Measurements from ENCODE around the gene DBP. TPM values are rescaled to one million over a fixed set of nuclear protein-coding genes. Genes with fewer than 3 reads are reported as not detected.

DBP gene
- total RNA-seq, 4 donors from 2014 or later: 0.33 to 18.6 (median 6.3) TPM

GRCh38 chr19:48663667-48664066 lies 26.5 kb upstream of the DBP start:
- TF ChIP-seq, protein P1, sequence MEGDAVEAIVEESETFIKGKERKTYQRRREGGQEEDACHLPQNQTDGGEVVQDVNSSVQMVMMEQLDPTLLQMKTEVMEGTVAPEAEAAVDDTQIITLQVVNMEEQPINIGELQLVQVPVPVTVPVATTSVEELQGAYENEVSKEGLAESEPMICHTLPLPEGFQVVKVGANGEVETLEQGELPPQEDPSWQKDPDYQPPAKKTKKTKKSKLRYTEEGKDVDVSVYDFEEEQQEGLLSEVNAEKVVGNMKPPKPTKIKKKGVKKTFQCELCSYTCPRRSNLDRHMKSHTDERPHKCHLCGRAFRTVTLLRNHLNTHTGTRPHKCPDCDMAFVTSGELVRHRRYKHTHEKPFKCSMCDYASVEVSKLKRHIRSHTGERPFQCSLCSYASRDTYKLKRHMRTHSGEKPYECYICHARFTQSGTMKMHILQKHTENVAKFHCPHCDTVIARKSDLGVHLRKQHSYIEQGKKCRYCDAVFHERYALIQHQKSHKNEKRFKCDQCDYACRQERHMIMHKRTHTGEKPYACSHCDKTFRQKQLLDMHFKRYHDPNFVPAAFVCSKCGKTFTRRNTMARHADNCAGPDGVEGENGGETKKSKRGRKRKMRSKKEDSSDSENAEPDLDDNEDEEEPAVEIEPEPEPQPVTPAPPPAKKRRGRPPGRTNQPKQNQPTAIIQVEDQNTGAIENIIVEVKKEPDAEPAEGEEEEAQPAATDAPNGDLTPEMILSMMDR (IDR thresholded peaks at IDR 0.05; ENCODE audit: low read depth): no peak

GRCh38 chr19:48661711-48662090 lies 24.5 kb upstream of the DBP start:
- TF ChIP-seq, protein P1 (IDR thresholded peaks at IDR 0.05; ENCODE audit: low read depth): no peak

GRCh38 chr19:48660852-48661710 lies 23.9 kb upstream of the DBP start:
- TF ChIP-seq, protein P1 (IDR thresholded peaks at IDR 0.05; ENCODE audit: low read depth): no peak

DNA sequence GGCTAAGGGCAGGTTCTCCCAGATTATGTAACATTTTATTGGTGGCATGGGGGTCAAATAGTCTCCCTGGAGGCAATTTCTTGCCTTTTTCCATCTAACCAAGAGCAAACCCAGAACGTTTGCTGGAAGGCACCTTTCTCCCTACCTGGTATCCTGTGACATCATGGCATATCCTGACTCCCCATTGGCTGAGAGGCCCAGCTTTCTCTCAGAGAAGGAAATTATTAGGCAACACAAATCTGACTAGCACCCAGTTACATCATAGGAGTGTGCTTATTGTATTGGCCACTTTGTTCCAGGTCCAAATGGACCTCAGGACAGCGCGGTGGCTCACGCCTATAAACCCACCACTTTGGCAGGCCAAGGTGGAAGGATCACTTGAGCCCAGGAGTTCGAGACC lies 22.6 kb upstream of the DBP start:
- TF ChIP-seq, protein P1 (IDR thresholded peaks at IDR 0.05; ENCODE audit: low read depth): no peak

GRCh38 chr19:48658483-48658882 lies 21.3 kb upstream of the DBP start:
- TF ChIP-seq, protein P1 (IDR thresholded peaks at IDR 0.05; ENCODE audit: low read depth): no peak

GRCh38 chr19:48656840-48657474 lies 19.8 kb upstream of the DBP start:
- TF ChIP-seq, protein P1 (IDR thresholded peaks at IDR 0.05; ENCODE audit: low read depth): no peak

GRCh38 chr19:48654299-48655059 lies 17.3 kb upstream of the DBP start:
- TF ChIP-seq, protein P1 (IDR thresholded peaks at IDR 0.05; ENCODE audit: low read depth): no peak
